Activated CD4-positive, alpha-beta T cell treated with anti-CD3 and anti-CD28 coated beads for 24 hours (primary cell): ENCODE results near the gene EXOC2.

Experiments used
- DNase-seq, 2 donors: peaks; one replicate each; pipeline ENCODE4 v3.0.0-alpha.2; 2020; ENCODE audit warnings: low read depth in 2 of 2

Gene EXOC2

GRCh38 chr6:528989-529388, 163.9 kb downstream of the EXOC2 start:
- no peak for DNase-seq

- DNase-seq, result no peak
Observed at GRCh38 chr6:527989-528673, 164.8 kb downstream of the EXOC2 start.

DNA sequence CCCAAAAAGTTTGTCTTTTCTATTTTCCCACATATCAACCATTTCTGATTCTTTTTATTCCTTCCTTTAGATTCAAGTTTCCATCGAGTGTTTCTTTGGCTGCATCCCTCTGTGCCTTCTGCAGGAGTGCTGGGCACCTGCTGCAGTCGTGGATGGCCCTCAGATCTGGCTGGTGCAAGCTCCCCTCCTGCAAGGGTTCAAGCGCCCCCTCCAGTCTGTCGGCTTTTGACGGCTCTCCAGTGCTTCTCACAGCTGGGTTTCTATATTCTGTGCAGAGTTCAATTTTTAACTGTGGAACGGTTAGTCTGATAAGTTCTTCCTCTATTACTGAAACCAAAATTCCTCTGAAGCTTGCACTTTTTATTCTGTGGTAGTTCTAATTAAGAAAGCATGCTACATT, 168.1 kb downstream of the EXOC2 start:
- no peak for DNase-seq

- no peak for DNase-seq
Observed at GRCh38 chr6:520820-521219, 172.1 kb downstream of the EXOC2 start.

DNA sequence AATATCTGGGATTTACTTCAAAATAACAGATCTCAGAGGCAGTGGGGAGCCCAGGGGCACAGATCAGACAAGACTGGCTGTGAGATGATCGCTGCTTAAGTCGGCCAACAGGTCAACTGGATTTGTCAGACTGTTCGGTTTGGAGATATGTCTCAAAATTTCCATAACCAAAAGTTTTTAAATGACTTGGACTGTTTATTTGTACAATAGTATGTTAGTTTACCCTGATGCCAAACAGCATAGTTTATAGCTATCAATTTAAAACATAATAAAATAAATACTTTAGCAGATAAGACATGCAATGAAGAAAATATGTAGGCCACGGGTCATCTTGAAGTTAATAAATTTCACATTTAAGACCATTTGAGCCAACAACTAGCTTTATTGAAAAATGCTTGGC, 174.7 kb downstream of the EXOC2 start:
- no peak for DNase-seq

DNA sequence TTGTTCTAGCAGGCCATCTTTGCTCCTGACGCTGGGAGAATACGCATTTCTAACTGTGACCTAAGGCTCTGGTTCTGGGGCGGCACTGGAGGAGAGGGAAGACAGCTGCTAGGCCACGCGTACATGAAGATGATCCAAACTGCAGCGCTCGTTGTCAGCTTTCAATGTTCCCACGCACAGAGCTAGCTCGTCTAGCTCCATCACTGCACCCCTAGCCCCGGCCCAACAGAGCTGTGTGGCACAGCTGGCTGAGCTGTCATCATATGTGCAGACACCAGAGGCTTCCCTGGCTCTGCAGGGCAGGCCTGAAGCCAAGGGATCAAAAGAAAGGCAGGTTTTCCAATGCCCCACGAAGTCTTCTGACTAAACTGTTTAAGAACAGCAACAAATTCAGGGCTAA, 176.7 kb downstream of the EXOC2 start:
- DNase-seq, result no peak

DNA sequence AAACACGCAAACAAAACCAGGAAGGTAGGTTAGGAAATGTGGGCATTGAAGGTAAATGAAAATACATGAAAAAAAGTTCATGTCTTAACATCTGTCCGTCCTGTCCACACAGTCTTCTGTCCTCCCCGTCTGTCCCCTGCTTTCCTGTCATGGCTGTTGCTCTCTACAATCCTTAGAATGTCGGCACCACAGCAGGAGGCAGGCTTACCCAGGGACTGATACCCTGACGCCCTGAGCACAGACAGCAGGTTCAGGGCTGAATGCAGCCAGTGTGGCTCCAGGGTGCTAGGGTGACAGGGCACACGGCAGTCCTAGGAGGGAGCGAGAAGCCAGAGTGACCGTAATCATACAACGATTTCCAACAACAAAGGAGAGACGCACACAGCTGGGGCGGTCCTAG, 177.7 kb downstream of the EXOC2 start:
- DNase-seq, result no peak

DNA sequence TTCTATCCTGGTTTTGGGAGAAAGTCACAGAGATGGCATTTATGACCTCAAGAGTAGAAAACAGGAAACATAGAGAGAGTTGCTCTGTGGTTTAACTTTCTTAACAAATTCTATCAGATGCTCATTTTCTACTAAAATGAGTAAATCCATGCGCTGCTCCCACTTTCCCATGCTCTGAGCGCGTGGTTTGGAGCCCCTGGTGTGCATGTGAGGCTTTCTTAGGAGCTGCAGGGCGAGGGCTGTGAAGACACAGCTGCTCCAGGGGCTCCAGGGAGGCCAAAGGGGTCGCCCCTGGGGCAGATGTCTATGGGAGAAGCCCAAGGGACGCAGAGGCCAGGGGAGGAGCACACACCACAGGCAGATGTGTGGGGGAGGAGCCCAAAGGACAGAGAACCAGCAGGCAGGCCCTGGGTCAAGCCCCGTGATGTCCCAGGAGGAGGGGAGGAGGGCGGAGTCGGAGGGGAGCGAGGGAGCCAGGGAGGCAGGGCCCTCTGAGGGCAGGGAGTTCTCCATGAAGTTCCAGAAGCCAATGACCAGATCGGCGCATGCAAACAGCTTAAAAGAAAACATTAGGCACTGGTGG, 178.5 kb downstream of the EXOC2 start:
- no peak for DNase-seq

GRCh38 chr6:513961-514360, 179.0 kb downstream of the EXOC2 start:
- DNase-seq, result no peak

- no peak for DNase-seq
Observed at GRCh38 chr6:513058-513457, 179.9 kb downstream of the EXOC2 start.

- DNase-seq, result no peak
Observed at GRCh38 chr6:511488-512137, 181.3 kb downstream of the EXOC2 start.

DNA sequence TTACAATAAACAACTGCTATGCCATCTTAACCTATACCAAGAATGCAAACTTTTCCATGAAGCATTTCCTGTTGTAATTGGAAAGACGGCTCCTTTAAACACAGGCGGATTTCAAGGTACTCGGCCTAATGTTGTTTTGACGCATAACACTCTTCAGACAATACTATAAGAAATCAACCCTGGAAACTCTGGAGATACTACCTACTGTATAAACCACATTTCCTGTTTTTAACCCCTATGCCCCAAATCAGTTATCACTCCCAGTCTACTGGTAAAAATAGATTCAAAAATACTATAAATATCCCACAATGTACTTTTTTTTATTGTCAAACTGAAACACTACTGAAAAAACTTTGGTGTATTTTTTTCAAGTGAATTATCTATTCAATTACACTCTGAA, 183.3 kb downstream of the EXOC2 start:
- no peak for DNase-seq

DNA sequence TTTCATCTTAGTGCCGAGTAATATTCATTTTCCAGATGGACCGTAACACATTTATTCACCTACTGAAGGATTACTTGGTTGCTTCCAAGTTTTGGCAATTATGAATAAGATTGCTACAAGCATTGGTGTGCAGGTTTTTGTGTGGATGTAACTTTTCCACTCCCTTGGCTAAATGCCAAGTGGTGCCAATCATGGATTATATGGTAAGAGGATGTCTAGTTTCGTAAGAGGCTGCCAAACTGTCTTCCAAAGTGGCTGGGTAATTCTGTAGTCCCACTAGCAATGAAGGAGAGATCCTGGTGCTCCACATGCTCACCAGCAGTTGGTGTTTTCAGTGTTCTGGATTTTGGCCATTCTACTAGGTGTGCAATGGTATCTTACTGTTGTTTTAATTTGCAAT, 184.3 kb downstream of the EXOC2 start:
- DNase-seq, result no peak

- DNase-seq, result no peak
Observed at GRCh38 chr6:508006-508405, 184.9 kb downstream of the EXOC2 start.

- DNase-seq, result no peak
Observed at GRCh38 chr6:506920-507622, 185.9 kb downstream of the EXOC2 start.

- DNase-seq, result peak in 1 of 2 donors; percentile 62
Observed at GRCh38 chr6:506508-506907, 186.4 kb downstream of the EXOC2 start.

DNA sequence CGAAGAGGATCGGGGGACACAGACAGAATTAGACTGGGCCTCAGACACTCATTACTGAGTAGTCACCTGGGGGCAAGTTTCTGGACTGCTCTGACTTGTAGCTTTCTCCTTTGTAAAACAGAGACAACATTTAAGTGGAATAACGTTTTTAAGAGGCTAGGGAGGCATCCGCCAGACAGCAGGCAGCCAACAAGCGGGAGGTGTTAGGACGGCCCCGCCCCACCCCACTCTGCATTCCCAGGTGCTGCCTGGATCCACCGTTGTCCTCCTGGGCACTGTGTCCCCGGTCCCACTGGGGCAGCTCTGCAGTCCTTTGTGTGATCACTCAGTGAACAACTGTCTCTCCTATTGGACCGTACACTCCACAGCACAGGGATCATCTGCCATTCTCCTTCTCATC, 187.6 kb downstream of the EXOC2 start:
- no peak for DNase-seq

GRCh38 chr6:504446-504980, 188.4 kb downstream of the EXOC2 start:
- DNase-seq, result no peak

GRCh38 chr6:503610-504362, 189.2 kb downstream of the EXOC2 start:
- no peak for DNase-seq

DNA sequence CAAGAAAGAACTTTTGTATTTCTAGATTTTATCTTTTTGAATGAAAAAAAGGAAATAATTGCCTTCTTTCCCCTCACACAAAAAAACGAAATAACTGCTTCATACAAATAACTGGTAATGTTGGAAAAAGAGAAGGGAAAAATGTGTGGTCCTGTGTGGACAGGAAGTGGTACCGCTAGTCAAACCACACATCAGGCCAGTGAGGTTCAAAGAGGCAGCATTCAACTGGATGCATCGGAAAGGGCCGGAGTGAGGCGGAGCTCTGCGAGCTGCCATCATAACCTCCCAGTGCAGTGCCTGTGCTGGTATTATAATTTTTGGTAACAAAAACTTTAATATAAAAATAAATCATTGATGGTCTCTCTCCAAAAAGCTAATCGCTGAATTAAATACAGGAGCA, 190.2 kb downstream of the EXOC2 start:
- no peak for DNase-seq

GRCh38 chr6:501891-502601, 190.9 kb downstream of the EXOC2 start:
- peak; percentile 52 to 62 for DNase-seq
